GM18511 (cell line): ENCODE data around the gene RASD1.
"Not testable (repeated sequence)": the region's sequence is repeated elsewhere in the genome, so short reads cannot be mapped to it uniquely, and the experiment has no call there.

Experiments used
- ATAC-seq: cut with Tn5 transposase; IDR thresholded peaks from one replicate; pipeline ENCODE4 v1.9.1; 2021; ENCODE audit warnings: mild to moderate bottlenecking, moderate library complexity; ENCODE audit not compliant: unreplicated experiment

The RASD1 gene

DNA sequence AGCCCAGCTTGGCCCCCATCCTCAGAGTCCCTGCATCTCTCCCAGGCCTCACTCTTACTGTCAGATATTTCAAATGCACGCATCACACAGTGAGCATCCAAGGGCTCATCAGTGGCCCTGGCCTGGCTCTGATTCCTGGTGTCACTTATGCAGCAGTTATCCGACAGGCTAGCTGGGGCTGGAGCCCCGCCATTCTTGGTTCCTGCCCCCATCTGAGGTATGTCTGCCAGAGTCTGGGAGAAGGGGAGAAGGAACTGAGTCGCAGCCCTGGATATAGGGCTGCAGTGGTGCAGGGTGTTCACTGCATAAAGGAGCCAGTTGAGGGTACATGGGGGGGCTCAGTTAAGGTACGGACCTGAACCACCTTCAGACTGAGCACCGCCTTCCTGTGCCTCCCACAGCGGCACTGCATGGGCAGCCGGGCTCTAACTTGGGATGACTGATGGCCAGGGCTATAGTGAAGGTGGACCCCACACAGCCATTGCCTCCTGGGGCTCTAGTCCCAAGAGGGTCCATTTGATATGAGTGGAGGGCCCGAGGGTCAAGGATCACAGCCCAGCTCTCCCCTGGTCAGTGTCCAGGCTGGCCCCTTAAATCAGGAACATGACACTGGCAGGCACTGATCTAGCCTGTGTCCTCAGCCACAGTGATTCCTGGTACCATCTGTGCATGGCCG, 1.8 kb upstream of the RASD1 start:
- no peak for ATAC-seq

DNA sequence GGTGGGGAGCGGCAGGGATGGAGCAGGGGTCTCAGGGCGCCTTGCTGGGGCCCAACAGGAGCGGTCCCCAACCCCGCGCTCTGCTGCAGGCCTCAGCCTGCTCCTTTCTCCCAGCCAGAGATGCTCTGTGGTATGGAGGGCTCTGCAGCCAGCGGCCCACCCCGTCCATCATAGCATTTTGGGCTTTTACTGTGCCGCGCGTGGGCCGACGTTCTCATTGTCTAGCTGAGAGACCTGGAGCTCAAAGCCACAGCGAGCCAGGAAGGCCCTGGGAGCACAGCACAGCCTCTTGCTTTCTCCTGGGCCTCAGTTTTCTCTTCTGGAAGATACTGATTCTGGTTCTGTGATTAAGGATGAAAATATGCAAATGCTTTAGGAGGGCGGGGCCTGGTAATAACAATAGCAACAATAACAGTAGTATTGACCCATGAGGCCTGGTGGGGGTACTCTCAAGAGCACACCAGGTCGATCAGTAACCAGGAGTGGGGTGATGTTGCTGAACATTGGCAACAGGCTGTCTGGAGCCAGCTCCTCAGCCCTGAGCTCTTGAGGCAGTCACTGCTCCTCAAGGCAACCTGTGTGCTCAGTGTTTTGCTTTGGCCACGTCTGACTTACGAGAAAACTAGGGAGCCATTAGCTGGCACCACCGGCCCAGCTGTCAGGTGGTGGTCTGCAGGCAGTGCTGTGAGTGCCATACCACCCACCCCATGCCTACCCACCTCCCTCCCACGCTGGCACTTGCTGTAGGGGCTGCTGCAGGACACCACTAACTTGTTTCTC, 1.1 kb upstream of the RASD1 start:
- ATAC-seq: no peak

DNA sequence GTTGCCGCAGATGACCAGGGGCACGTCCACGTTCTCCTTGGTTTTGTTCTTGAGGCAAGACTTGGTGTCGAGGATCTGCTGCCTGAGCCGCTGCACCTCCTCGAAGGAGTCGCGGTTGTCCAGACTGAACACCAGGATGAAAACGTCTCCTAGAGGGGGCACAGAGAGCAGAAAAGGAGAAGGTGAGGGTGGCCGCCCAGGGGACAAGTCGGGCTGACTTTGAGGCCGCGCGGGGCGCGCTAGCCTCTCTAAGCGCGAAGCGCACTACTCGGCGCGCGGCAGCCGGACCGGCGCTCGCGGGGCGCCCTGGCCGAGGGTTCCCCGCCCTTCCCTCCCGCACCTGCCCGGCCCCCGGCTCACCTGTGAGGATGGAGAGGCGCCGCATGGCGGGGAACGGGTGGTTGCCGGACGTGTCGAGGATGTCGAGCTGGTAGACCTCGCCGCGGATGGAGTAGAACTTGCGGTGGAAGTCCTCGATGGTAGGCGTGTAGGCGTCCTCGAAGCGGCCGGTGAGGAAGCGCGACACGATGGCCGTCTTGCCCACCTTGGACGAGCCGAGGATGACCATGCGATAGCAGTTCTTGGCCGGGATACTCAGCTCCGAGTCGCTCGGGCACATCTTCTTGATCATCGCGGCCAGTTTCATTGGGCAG, 533 bp downstream of the RASD1 start:
- ATAC-seq: peak; percentile 21

DNA sequence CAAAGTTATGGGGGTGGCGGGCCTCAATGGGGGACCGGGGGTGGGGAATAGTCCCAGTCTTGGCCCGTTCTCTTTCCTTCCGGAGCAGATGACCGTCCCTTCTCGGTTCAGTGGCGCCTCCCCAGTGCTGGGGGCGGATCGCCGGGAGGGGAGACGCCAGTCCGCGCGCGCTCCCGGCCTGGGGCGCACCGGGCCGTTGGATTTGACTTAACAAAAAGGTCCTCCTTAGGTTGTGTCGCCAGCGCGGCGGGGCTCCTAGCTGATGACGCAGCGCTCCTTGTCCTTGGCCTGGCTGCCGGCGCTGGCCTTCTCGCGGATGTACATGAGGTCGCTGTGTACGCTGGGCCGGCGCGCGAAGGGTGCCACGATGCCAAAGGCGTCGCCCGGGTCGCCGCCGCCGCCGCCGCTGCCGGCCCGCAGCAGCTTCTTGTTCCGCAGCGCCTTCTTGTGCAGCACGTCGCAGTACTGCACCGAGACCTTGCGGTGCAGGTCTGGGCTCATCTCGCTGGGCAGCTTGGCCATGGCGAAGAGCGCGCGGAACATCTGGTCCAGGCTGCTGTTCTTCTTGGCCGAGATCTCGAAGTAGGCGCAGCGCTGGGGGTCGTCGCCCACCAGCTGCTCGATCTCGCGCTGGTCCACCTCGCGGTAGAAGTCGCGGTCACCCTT, 1.2 kb downstream of the RASD1 start:
- ATAC-seq: no peak

DNA sequence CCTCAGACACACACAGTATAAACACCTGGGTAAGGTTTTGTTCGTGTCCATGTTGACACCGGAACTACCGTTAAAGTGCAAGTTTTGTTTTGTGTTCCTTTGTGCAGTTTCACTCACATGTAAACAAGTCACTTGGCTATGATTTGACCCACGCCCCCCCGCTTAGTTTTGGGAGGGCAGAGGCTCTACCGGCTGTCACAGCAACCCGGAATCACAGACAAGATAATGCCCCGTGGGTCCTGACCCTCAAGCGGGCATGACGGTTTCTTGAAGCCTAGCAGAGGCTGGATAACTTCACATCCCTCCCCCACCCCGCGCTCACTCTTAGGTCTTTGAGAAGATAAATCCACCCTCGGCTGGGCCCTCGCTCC, 1.7 kb downstream of the RASD1 start:
- ATAC-seq: no peak

DNA sequence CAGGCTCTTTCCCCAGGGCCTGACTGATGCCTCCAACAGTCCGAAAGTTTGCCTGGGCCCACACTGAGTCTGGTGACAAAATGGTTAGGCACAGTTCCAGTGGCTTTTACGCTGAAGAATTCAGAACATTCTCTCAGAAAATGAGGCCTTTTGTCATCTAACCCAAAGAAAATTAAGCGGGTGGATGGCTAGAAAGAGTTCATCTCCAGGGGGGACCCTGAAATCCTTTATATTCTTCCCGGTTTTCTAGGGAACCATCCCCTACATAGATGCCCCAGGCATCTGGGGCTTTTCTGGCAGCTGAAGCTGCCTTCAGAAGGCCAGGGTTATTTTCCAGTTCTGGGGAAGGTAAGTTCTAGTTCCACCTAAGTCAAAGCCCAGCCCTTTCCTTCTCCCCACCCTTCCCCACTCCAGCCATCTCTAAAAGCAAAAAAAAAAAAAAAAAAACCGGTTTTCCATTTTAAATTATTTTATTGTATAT, 2.2 kb downstream of the RASD1 start:
- ATAC-seq: no peak

DNA sequence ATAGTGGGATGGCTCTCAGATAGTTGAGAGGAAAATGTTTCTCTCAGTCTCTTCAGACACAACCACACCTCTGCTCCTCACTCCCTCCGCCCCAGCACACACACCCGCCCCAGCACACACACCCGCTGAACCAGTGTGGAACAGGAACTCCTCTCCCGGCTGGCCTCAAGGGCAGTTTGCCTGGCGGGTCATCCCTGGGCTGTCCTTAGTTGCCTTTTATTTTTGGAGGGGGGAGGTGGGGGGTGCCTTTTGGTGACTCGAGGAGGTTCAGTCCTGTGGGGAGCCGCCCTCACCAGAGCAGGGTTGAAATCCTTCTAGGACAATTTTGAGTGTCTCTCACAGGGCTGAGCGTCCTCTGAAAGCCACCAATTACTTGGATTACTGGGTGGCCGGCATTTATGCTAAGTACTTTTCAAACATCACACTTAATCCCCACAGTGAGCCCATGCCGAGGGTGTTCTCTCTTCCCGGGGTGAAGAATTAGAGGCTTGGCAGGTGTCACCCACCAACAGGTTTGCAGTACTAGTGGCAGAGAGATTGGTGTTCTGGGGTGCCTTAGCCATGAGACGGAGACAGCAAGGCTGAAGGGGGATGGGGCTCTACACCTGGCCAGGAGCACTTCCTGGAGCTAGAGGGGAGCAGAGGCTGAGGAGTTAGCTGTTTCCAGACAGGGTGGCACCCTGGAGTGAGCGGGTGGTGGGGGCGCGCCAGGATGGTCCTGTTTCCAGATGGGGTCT, 2.8 kb downstream of the RASD1 start:
- ATAC-seq: no peak

DNA sequence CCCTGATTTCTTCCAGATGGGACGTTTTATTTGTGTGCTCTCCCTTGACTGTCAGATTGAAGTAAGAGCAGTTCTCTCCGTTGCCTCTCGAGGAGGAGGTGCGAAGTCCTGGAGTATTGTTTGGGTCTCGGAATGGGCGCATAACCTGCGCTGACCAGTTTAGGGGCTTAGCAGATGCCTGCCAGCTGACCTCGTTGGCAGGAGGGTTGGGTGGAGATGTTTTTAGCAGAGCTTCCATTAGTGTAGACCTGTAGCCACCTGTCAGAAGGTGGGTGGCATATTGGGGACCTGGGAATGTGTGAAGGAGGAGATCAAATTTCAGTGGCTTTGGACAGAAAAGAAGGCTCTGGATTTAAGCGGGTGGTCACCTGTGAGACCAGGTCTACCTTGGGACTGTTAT, 3.6 kb downstream of the RASD1 start:
- ATAC-seq: no peak

DNA sequence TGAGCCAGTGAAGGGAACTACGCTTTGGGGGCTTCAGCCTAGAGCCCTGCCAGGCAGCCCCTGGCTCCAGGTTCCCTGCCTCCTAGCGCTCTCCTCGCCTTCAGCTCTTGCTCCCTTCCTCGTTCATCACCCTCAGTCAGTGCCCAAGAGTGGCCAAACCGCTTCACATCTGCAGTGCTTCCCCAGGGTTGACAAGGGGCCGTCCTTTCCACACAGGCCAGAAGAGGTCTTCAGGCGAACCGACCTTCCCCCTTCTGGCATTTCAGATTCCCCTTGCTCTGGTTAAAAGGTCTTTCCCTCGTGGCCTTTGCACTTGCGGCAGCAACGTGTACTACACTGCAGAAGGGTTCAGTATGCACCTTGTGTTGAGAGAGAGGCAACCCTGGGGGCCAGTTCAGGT, 4.1 kb downstream of the RASD1 start:
- ATAC-seq: no peak

DNA sequence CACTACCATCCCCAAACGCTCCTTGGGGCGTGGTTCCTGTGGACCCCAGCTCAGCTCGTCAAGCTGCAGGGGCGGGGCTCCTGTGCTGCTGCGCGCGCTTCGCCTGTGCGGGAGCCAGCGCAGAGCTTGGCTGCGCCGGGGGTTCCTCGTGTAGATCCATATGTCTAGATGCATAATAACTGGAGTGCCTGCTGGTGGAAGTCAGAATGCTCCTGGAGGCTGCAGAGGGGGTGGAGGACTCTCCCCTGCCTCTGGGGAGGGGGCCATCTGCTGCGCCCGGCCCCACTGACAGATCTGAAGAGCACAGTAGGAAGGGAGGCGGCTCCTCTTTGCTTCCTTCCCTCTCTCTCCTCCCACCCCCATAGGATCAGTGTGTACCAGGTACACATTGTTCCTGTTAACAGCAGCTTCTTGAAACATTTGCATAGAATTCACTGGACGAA, 4.6 kb downstream of the RASD1 start:
- ATAC-seq: no peak

DNA sequence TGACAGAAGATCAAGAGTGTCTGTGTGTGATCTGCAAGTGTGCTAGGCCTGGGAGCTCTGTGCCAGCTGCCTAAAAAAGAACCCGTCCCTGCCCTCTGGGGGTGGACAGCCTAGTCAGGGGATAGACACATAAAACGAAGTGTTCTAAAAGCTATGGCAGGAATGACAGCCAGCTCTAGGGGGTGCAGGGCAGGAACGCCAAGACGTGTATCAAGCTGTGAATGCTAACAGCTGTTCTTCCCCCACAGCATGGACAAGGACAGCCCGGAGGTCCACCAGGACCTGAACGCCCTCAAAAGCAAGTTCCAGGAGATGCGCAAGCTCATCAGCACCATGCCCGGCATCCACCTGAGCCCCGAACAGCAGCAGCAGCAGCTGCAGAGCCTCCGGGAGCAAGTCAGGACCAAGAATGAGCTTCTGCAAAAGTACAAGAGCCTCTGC, 5.1 kb downstream of the RASD1 start:
- ATAC-seq: no peak

DNA sequence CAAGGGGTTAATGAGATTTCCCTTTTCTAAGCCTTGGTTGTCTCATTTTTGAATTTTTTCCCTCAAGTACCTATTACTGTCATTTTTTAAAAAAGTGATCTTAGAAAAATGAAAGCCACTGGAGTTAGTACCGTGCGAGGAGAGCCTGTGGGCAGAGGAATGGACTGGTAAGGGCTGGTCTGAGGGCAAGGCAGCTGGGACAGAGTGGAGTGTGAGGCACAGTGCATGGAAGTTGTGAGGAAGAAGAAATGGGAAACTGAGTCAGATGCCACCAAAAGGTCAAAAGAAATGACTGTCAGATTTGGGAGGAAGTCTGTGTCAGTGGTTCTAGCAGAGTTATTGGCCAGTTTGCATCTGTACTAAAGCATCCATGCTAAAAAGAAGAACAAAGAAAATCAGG, 8.2 kb downstream of the RASD1 start:
- no peak for ATAC-seq

DNA sequence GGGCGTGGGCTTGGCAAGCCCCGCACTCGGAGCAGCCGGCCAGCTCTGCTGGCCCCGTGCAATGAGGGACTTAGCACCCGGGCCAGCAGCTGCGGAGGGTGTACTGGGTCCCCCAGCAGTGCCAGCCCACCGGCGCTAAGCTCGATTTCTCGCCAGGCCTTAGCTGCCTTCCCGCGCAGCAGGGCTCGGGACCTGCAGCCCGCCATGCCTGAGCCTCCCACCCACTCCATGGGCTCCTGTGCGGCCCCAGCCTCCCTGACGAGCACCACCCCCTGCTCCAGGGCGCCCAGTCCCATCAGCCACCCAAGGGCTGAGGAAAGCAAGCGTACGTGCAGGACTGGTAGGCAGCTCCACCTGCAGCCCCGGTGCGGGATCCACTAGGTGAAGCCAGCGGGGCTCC, 9.8 kb downstream of the RASD1 start:
- not testable (repeated sequence) for ATAC-seq

DNA sequence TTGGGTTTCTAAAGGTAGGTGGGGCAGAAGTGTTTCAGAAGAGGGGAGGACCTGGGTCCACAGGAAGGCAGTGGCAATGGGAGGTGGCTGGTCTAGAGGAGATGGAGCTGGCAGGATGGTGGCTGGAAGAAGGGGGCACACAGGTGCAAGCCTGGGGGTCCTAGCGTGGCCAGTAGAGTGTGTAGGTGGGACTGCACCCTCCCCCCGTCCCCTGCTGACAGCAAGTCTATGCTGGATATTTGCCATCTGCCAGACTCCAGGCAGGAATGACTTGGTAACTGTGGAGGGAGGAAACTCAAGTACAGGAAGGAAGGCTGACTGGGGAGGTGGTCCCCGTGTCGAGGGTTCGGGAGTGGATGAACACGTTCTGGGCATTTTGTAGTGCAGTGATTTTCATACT, 10.8 kb downstream of the RASD1 start:
- no peak for ATAC-seq

DNA sequence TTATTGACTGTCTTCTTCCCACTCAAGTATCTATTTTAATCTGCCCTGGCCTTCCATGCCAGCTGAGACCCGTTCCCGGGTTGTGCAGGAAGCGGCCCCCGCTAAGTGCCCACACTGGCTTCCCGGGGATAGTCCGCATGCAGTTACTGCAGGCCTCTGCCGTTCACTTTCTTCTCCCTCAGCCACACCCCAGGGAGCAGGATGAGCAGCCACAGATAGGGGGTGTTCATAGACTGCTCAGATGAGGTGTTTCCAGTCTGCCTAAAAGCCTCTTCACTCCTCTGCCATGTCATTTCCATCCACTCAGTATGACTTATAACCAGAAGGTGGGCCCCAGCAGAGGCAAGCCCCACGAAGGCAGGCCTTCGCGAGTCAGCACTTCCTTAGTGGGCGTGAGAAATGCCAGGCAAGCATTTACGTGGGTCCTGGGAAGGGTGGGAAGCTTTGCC, 11.7 kb downstream of the RASD1 start:
- ATAC-seq: no peak

DNA sequence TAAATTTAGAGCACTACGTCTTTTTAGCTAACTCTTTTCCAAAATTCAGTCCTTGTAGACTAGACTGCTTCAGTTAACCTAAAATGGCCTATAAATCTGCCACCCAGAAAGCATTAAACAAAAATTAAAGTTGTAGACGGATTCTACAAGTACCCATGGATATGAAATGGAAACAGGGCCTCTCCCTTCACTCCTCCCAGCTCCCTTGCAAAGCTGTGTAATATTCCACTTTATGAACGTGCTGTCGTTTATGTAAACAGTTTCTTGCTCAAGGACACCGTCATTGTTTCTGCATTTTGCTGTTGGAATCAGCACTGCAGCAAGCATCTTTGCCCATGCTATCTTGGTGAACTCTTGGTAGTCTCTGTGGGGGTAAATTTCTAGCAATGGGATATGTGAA, 14.3 kb downstream of the RASD1 start:
- ATAC-seq: no peak

DNA sequence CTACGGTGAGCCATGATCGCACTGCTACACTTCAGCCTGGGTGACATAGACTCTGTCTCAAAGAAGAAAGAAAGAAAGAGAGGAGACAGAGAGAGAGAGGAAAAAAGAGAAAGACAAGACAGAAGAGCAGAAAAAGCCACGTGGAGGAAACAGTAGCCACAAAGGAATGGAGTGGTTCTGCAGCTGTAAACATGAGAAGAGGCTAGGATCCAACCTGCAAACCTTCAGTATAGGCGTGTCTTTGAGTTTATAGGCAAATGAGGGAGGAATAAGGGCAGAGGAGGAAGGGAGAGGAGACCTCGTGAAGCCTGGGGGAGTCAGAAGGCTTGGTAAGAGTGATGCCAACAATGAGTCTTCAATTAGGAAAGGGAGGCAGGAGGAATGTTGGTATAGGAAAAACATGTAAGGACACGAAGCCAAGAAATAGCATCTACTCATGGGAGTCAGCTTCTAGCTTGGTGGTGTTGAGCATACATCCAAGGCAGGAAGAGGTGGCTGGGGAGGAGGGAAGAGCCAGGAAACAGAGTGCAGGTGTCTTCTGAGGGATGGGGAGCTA, 15.5 kb downstream of the RASD1 start:
- no peak for ATAC-seq

DNA sequence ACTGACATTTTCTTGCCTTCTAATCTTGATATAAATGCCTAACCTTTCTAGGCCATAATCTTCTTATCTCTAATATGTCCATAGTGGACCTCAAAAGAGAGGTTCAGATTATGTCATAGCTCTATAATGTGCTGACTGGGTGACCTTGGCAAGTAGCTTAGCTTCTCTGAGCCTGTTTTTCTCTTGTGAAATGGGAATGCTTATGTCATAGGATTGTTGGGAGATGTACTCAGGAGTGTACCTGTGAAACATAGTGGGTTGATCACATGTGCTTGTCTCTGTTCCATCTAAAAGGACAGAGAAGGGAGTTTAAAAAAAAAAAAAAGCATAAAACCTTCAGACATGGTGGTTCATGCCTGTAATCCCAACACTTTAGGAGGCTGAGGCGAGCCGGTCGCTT, 17.0 kb downstream of the RASD1 start:
- ATAC-seq: no peak

DNA sequence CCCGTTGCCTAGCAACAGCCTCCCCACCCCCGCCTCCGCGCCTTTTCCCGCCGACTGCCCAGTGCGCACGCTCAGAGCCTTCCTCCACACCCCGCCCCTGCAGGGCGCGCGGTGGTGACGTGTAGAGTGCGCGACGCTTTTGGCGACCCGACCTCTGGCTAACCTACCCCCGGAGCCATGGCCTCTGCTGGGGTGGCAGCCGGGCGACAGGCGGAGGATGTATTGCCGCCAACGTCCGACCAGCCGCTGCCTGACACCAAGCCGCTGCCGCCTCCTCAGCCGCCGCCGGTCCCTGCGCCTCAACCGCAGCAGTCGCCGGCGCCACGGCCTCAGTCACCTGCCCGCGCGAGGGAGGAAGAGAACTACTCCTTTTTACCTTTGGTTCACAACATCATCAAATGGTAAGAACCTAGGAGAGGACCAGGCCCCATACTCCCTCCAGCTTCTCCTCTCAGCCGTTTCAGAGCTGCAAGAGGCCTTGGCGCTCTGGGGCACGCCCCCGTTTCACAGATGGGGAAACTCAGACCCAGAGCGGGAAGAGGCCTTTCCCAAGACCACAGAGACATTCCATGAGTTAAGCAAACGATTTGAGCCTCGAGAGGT, 19.2 kb downstream of the RASD1 start, which contains the start of gene MED9:
TSS of gene MED9 (plus strand) at position 136 of the 603 bp plus-strand sequence. CDS start at position 178, 42 bp downstream.
- ATAC-seq: peak; percentile 78

DNA sequence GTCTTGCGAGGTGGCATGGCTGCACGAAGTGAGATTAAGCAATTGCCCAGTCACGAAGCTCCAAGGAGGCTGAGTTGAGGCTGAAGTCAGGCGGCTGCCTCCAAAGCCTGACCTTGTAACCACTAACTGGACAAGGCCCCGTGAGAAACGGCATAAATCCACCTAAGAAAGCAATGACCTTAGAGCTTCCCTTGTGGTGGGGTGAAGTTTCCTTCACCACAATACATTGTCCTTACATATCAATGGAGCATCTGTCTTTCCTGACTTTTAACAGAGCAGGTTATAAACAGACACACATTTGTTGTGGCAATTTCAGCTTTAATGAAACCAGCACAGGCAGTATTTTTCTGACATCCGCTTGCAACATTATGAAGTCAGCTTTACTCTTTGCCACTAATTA, 21.9 kb downstream of the RASD1 start:
- no peak for ATAC-seq
